Lower leg skin (tissue), 3 donors: ENCODE results near the gene DPP6.

Experiments used
- CTCF ChIP-seq, 3 donors: fragments of 450-650 bp; IDR thresholded peaks; one replicate each; pipeline ENCODE4 v1.5.1; 2016; ENCODE audit warnings: antibody characterized with exemption in 3 of 3, mild to moderate bottlenecking in 3 of 3, moderate library complexity in 2 of 3
- POLR2A ChIP-seq, 2 donors: fragments of 450-650 bp; IDR thresholded peaks; one replicate each; pipeline ENCODE4 v1.6.1; 2016 to 2017; ENCODE audit warnings: antibody characterized with exemption in 2 of 2, mild to moderate bottlenecking in 1 of 2, moderate library complexity in 1 of 2

GRCh38 chr7:154777489-154777888 is 725.3 kb downstream of the DPP6 start:
- no peak for TF ChIP-seq CTCF (IDR thresholded peaks at IDR 0.05)
- no peak for TF ChIP-seq POLR2A (IDR thresholded peaks at IDR 0.05)
